HepG2 (cell line): ENCODE results near the gene FBP2. TPM values are rescaled to one million over a fixed set of nuclear protein-coding genes. Genes with fewer than 3 reads are reported as not detected.

Experiments used
- ATAC-seq: fragments of 200-7000 bp; cut with Tn5 transposase; 3 replicates; pipeline ENCODE4 v1.9.1; 2020; ENCODE audit warnings: mild to moderate bottlenecking, moderate library complexity
- BruUV-seq: library from RNA; stranded (reverse); fragments of 400-500 nt; replicated peaks from 2 replicates; lab custom pipeline; 2021; lab: Mats Ljungman, UMichigan
- CTCF ChIA-PET: fragments of 300-600 bp; formaldehyde crosslinking; extraction: SDS; loops from one replicate; lab custom pipeline; 2021; ENCODE audit warnings: low total read pairs, inconsistent platforms, low intra/inter-chr PET ratio; lab: Yijun Ruan, JAX
- POLR2A ChIA-PET: fragments of 350-600 bp; sonication (Branson Sonifier 250); formaldehyde crosslinking; loops from one replicate; lab custom pipeline; 2020; ENCODE audit warnings: antibody characterized with exemption, inconsistent platforms; lab: Yijun Ruan, JAX
- DNase-seq: peaks from one replicate; pipeline ENCODE4 v3.0.0-alpha.2; 2015; ENCODE audit warnings: low spot score
- FAIRE-seq: peaks from 3 replicates; lab custom pipeline; 2011; peaks lifted over from hg19 to GRCh38; lab: Jason Lieb, UNC
- H2AFZ ChIP-seq: one replicate; pipeline ENCODE4 v1.6.1; 2011; ENCODE audit warnings: low read length, inconsistent platforms
- H3K27ac ChIP-seq: fragments of 300-600 bp; 3 replicates; pipeline ENCODE4 v1.8.0; 2011; ENCODE audit warnings: mixed run types, mild to moderate bottlenecking, mixed read lengths, low read length, inconsistent platforms; ENCODE audit not compliant: insufficient read depth; ENCODE audit errors: extremely low read length
- H3K27me3 ChIP-seq, 2 experiments: fragments of 200-600 bp in 1 of 2; 2 replicates in 1 of 2; 3 replicates in 1 of 2; pipeline versions ENCODE4 v1.6.0 to v1.8.0; 2011; ENCODE audit warnings: low read length in 2 of 2, mild to moderate bottlenecking in 2 of 2, moderate library complexity in 2 of 2, inconsistent platforms in 1 of 2; ENCODE audit not compliant: insufficient read depth in 2 of 2, control insufficient read depth in 1 of 2
- H3K36me3 ChIP-seq, 2 experiments: fragments of 200-600 bp in 1 of 2; replicated peaks in 1 of 2; 2 replicates in 1 of 2; 3 replicates in 1 of 2; pipeline versions ENCODE4 v1.5.1 to v1.8.0; 2011; ENCODE audit warnings: low read length in 2 of 2, inconsistent platforms in 1 of 2; ENCODE audit not compliant: insufficient read depth in 2 of 2, control insufficient read depth in 1 of 2
- H3K4me1 ChIP-seq: 2 replicates; pipeline ENCODE4 v1.5.1; 2012; ENCODE audit warnings: low read length, inconsistent platforms; ENCODE audit not compliant: insufficient read depth
- H3K4me2 ChIP-seq: 2 replicates; pipeline ENCODE4 v1.6.0; 2011; ENCODE audit warnings: low read depth, low read length, inconsistent platforms
- H3K4me3 ChIP-seq, 3 experiments: fragments of 200-600 bp in 1 of 3; sonication (generic), shearing (Covaris generic) in 1 of 3; replicated peaks in 1 of 3; 2 replicates each; pipeline ENCODE4 v1.5.1; 2011 to 2016; ENCODE audit warnings: low read length in 3 of 3, inconsistent platforms in 2 of 3, low read depth in 2 of 3, mild to moderate bottlenecking in 2 of 3, control low read depth in 1 of 3, mixed read lengths in 1 of 3; ENCODE audit not compliant: insufficient read depth in 1 of 3
- H3K79me2 ChIP-seq: one replicate; pipeline ENCODE4 v1.6.1; 2011; ENCODE audit warnings: low read length, inconsistent platforms; ENCODE audit not compliant: insufficient read depth
- H3K9ac ChIP-seq: 2 replicates; pipeline ENCODE4 v1.6.0; 2011; ENCODE audit warnings: mild to moderate bottlenecking, low read depth, low read length, inconsistent platforms; ENCODE audit not compliant: insufficient read depth
- H3K9me3 ChIP-seq: 2 replicates; pipeline ENCODE4 v1.5.1; 2012; ENCODE audit warnings: mild to moderate bottlenecking, low read length
- H4K20me1 ChIP-seq: 2 replicates; pipeline ENCODE4 v1.6.0; 2011; ENCODE audit warnings: inconsistent platforms, mild to moderate bottlenecking, low read length, moderate library complexity; ENCODE audit not compliant: insufficient read depth
- GTF3A ChIP-seq: sonication (generic); formaldehyde crosslinking; conservative IDR thresholded peaks from 2 replicates; pipeline ENCODE4 v1.4.0; 2020; ENCODE audit warnings: mild to moderate bottlenecking, missing genetic modification reagents
- HMGXB3 ChIP-seq: sonication (generic); formaldehyde crosslinking; IDR thresholded peaks from 2 replicates; pipeline ENCODE4 v1.4.0; 2020; ENCODE audit warnings: missing genetic modification reagents, borderline replicate concordance
- KLF12 ChIP-seq: sonication (generic); formaldehyde crosslinking; IDR thresholded peaks from 2 replicates; pipeline ENCODE4 v1.4.0; 2020; ENCODE audit warnings: missing genetic modification reagents, borderline replicate concordance
- KMT2A ChIP-seq: sonication (generic); formaldehyde crosslinking; IDR thresholded peaks from 2 replicates; pipeline ENCODE4 v1.4.0; 2020; ENCODE audit warnings: missing genetic modification reagents
- MAZ ChIP-seq, 2 experiments: sonication (generic) in 1 of 2; formaldehyde crosslinking in 1 of 2; IDR thresholded peaks; 2 replicates each; pipeline versions ENCODE4 v1.5.0 to v1.6.1; 2012 to 2020; ENCODE audit warnings: low read depth in 2 of 2, mild to moderate bottlenecking in 2 of 2, borderline replicate concordance in 1 of 2, improper control_type of control experiment in 1 of 2, low read length in 1 of 2, missing genetic modification reagents in 1 of 2, moderate library complexity in 1 of 2
- PTBP1 ChIP-seq: fragments of 200-400 bp; formaldehyde crosslinking; IDR thresholded peaks from 2 replicates; pipeline ENCODE4 v1.6.1; 2018; ENCODE audit warnings: low read length, low read depth; ENCODE audit not compliant: poor library complexity, severe bottlenecking
- RBM22 ChIP-seq: fragments of 200-400 bp; formaldehyde crosslinking; optimal IDR thresholded peaks from 2 replicates; pipeline ENCODE3; 2017; ENCODE audit warnings: mild to moderate bottlenecking, low read length, moderate library complexity
- SIN3A ChIP-seq: IDR thresholded peaks from 2 replicates; pipeline ENCODE4 v1.6.1; 2011; ENCODE audit warnings: low read depth, mild to moderate bottlenecking, control low read depth, low read length, borderline replicate concordance
- SMAD9 ChIP-seq: sonication (generic); formaldehyde crosslinking; IDR thresholded peaks from 2 replicates; pipeline ENCODE4 v1.5.1; 2020; ENCODE audit warnings: mild to moderate bottlenecking, missing genetic modification reagents
- SP140L ChIP-seq: sonication (generic); formaldehyde crosslinking; IDR thresholded peaks from 2 replicates; pipeline ENCODE4 v1.4.0; 2020; ENCODE audit warnings: missing genetic modification reagents, borderline replicate concordance
- WIZ ChIP-seq: sonication (generic); formaldehyde crosslinking; IDR thresholded peaks from 2 replicates; pipeline ENCODE4 v1.5.1; 2020; ENCODE audit warnings: mild to moderate bottlenecking, missing genetic modification reagents
- ZNF3 ChIP-seq: IDR thresholded peaks from 2 replicates; pipeline ENCODE4 v1.7.0; 2017; ENCODE audit warnings: inconsistent platforms
- ZUFSP ChIP-seq: sonication (generic); formaldehyde crosslinking; IDR thresholded peaks from 2 replicates; pipeline ENCODE4 v1.9.0; 2021; ENCODE audit warnings: missing genetic modification reagents, mild to moderate bottlenecking, borderline replicate concordance
- WGBS: methylation state at CpG from one replicate; pipeline ENCODE4 v1.1.6; 2017; ENCODE audit warnings: low lambda C conversion rate; 5-methylcytosine and 5-hydroxymethylcytosine counted together
- in situ Hi-C: cut with HindIII; loops from 2 replicates; pipeline ENCODE4 v1.10.0; 2017; ENCODE audit warnings: low pct_unique_long_range_greater_than_20kb; ENCODE audit not compliant: extremely low pct_ligation_motif_present
- intact Hi-C: fragments of 100-400 bp; cut with micrococcal nuclease; formaldehyde crosslinking; loops from one replicate; pipeline ENCODE4 v1.10.0; 2022; ENCODE audit not compliant: unreplicated experiment
- polyA plus RNA-seq, 8 experiments: library from polyadenylated mRNA; depleted of rRNA in 3 of 8; stranded (reverse) in 7 of 8; unstranded in 1 of 8; fragments of >200 nt; fragmentation: Illumina TruSeq in 4 of 8; extraction: Trizol in 4 of 8; gene quantifications; 2 replicates each; pipeline versions ENCODE4 v1.2.1 to v1.2.3, GENCODE V29; 2011 to 2016; ENCODE audit warnings: low read depth in 4 of 8, missing spikeins in 1 of 8, mixed read lengths in 1 of 8; ENCODE audit not compliant: insufficient read depth in 1 of 8
- total RNA-seq, 5 experiments: library from RNA; depleted of rRNA; stranded (reverse); fragments of >200 nt; fragmentation: Illumina TruSeq; extraction: Trizol; gene quantifications; 2 replicates each; pipeline ENCODE4 v1.2.3, GENCODE V29; 2016; ENCODE audit warnings: low read depth in 1 of 5

FBP2 gene
- total and polyA plus RNA-seq, 2 of the 13 experiments (the other 11 are each of a cell fraction or from before 2014, with no cell fraction given): not detected

- Histone ChIP-seq H3K9me3 (no peaks in the 10 kb centered on the region), H3K79me2 (no peaks in the 10 kb centered on the region), H3K4me2 (no peak overlapping the region), H3K27ac (no peak overlapping the region), H3K4me1 (peaks cover 70% of the 10 kb centered on the region), H3K36me3 (no peaks in the 10 kb centered on the region), H3K4me3 (no peak overlapping the region), H3K9ac (no peak overlapping the region), H3K27me3 (no peaks in the 10 kb centered on the region), H4K20me1 (no peaks in the 10 kb centered on the region), H2AFZ (no peak overlapping the region)
- no peak for ATAC-seq
- TF ChIP-seq ZUFSP (CRISPR knock-in tag): no peak
- no peak for TF ChIP-seq SMAD9 (CRISPR knock-in tag)
- no peak for TF ChIP-seq HMGXB3 (CRISPR knock-in tag)
- TF ChIP-seq WIZ (CRISPR knock-in tag): no peak
- no peak for TF ChIP-seq KLF12 (CRISPR knock-in tag)
- TF ChIP-seq ZNF3: no peak
- no peak for TF ChIP-seq GTF3A (CRISPR knock-in tag)
- TF ChIP-seq PTBP1: no peak
- no peak for TF ChIP-seq SP140L (CRISPR knock-in tag)
- TF ChIP-seq KMT2A: no peak
- no peak for TF ChIP-seq MAZ (IDR thresholded peaks at IDR 0.05; ENCODE audit: borderline replicate concordance, low read depth, low read length)
- no peak for TF ChIP-seq MAZ (CRISPR knock-in tag; IDR thresholded peaks at IDR 0.05; ENCODE audit: low read depth)
- TF ChIP-seq RBM22: no peak
- TF ChIP-seq SIN3A: no peak
- WGBS: 76% methylated on average over 6 of the region's 6 CpGs
- ChIA-PET POLR2A (interaction anchor here (1.0 to 1.2 kb wide), 2 partner anchors 48 kb away, joined by 3 read pairs; partner anchors contain the start of gene PCAT7), CTCF (interaction anchor here (1.4 to 1.9 kb wide), 4 partner anchors 20 to 49 kb away, joined by 4 to 10 read pairs (median 6); partner anchors contain the start of gene PCAT7)
- no TSS peak for BruUV-seq
- DNase-seq: no peak
- intact Hi-C loops: loop anchor here (1.0 kb wide), 1 partner anchor 48 kb away; no protein-coding TSS in a partner anchor
- FAIRE-seq: no peak
- in situ Hi-C loops: no loop called here
Measured at GRCh38 chr9:94602666-94603065, 9.0 kb upstream of the FBP2 start.
